Immature natural killer cell (primary cell): ENCODE results near the gene INSYN1. TPM values are rescaled to one million over a fixed set of nuclear protein-coding genes. Genes with fewer than 3 reads are reported as not detected.
"Not testable (repeated sequence)": the region's sequence is repeated elsewhere in the genome, so short reads cannot be mapped to it uniquely, and the experiment has no call there.

ENCODE experiments used
- DNase-seq, 3 donors: peaks; one replicate each; pipeline ENCODE4 v3.0.0; 2022; ENCODE audit warnings: mixed read lengths in 1 of 3
- H3K27ac Mint-ChIP-seq, 6 donors: one replicate each; pipeline ENCODE4 v1.8.0; 2020; ENCODE audit warnings: mixed read lengths in 6 of 6, mild to moderate bottlenecking in 5 of 6, inconsistent platforms in 4 of 6, moderate library complexity in 3 of 6
- H3K27me3 Mint-ChIP-seq, 3 donors: one replicate each; pipeline ENCODE4 v1.8.0; 2020 to 2021; ENCODE audit warnings: low read depth in 3 of 3, mild to moderate bottlenecking in 3 of 3, mixed read lengths in 3 of 3, moderate library complexity in 3 of 3, inconsistent platforms in 1 of 3
- H3K36me3 Mint-ChIP-seq, 3 donors: one replicate each; pipeline ENCODE4 v1.8.0; 2020; ENCODE audit warnings: mixed read lengths in 3 of 3, inconsistent platforms in 2 of 3, mild to moderate bottlenecking in 2 of 3
- H3K4me1 Mint-ChIP-seq, 2 donors: one replicate each; pipeline ENCODE4 v1.8.0; 2020; ENCODE audit warnings: inconsistent platforms in 2 of 2, mild to moderate bottlenecking in 2 of 2, mixed read lengths in 2 of 2, moderate library complexity in 1 of 2
- H3K4me3 Mint-ChIP-seq, 5 donors: one replicate each; pipeline ENCODE4 v1.8.0; 2020; ENCODE audit warnings: mild to moderate bottlenecking in 5 of 5, mixed read lengths in 5 of 5, inconsistent platforms in 3 of 5, moderate library complexity in 3 of 5
- H3K9me3 Mint-ChIP-seq, 6 donors: one replicate each; pipeline ENCODE4 v1.8.0; 2020; ENCODE audit warnings: mild to moderate bottlenecking in 6 of 6, mixed read lengths in 6 of 6, inconsistent platforms in 4 of 6, moderate library complexity in 3 of 6
- polyA plus RNA-seq, 3 donors: library from polyadenylated mRNA; unstranded; fragments of 300-500 nt; fragmentation: Illumina TruSeq; gene quantifications; one replicate each; pipeline ENCODE4 v1.2.3, GENCODE V29; 2021

Gene INSYN1
- polyA plus RNA-seq, 3 donors from 2014 or later, result not detected

- H3K27ac Mint-ChIP-seq, H3K9me3 Mint-ChIP-seq, H3K4me3 Mint-ChIP-seq, DNase-seq, H3K36me3 Mint-ChIP-seq, H3K4me1 Mint-ChIP-seq, H3K27me3 Mint-ChIP-seq: not testable (repeated sequence)
Observed at GRCh38 chr15:73785256-73786014, 32.3 kb upstream of the INSYN1 start.

GRCh38 chr15:73784291-73784690, 31.1 kb upstream of the INSYN1 start:
- DNase-seq, result no peak
- Mint-ChIP-seq H3K36me3 (no peaks in the 10 kb centered on the region), H3K4me3 (no peak overlapping the region), H3K9me3 (no peaks in the 10 kb centered on the region), H3K27ac (no peak overlapping the region), H3K27me3 (peaks cover 0 to 4% (median 0%) of the 10 kb centered on the region in 3 donors), H3K4me1 (no peaks in the 10 kb centered on the region)

GRCh38 chr15:73782344-73782959, 29.3 kb upstream of the INSYN1 start:
- no peak overlapping the region for H3K27ac Mint-ChIP-seq
- DNase-seq, result no peak
- no peaks in the 10 kb centered on the region for H3K9me3 Mint-ChIP-seq
- H3K27me3 Mint-ChIP-seq, result peaks cover 0 to 5% (median 0%) of the 10 kb centered on the region in 3 donors
- no peak overlapping the region for H3K4me3 Mint-ChIP-seq
- no peaks in the 10 kb centered on the region for H3K4me1 Mint-ChIP-seq
- H3K36me3 Mint-ChIP-seq, result no peaks in the 10 kb centered on the region

GRCh38 chr15:73781038-73781925, 28.1 kb upstream of the INSYN1 start:
- Mint-ChIP-seq H3K9me3 (no peaks in the 10 kb centered on the region), H3K4me1 (no peaks in the 10 kb centered on the region), H3K27me3 (peaks cover 0 to 9% (median 0%) of the 10 kb centered on the region in 3 donors), H3K36me3 (no peaks in the 10 kb centered on the region), H3K4me3 (no peak overlapping the region), H3K27ac (no peak overlapping the region)
- DNase-seq, result no peak

GRCh38 chr15:73779974-73780373, 26.8 kb upstream of the INSYN1 start:
- Mint-ChIP-seq H3K27me3 (peaks cover 0 to 11% (median 0%) of the 10 kb centered on the region in 3 donors), H3K4me3 (no peak overlapping the region), H3K4me1 (no peaks in the 10 kb centered on the region), H3K9me3 (no peaks in the 10 kb centered on the region), H3K36me3 (no peaks in the 10 kb centered on the region), H3K27ac (no peak overlapping the region)
- no peak for DNase-seq

GRCh38 chr15:73777741-73778140, 24.6 kb upstream of the INSYN1 start:
- no peaks in the 10 kb centered on the region for H3K9me3 Mint-ChIP-seq
- no peaks in the 10 kb centered on the region for H3K4me1 Mint-ChIP-seq
- H3K4me3 Mint-ChIP-seq, result no peak overlapping the region
- DNase-seq, result no peak
- peaks cover 0 to 14% (median 4%) of the 10 kb centered on the region in 3 donors for H3K27me3 Mint-ChIP-seq
- H3K36me3 Mint-ChIP-seq, result no peaks in the 10 kb centered on the region
- no peak overlapping the region for H3K27ac Mint-ChIP-seq

GRCh38 chr15:73773428-73773827, 20.3 kb upstream of the INSYN1 start:
- no peaks in the 10 kb centered on the region for H3K36me3 Mint-ChIP-seq
- H3K27ac Mint-ChIP-seq, result no peak overlapping the region
- H3K4me3 Mint-ChIP-seq, result no peak overlapping the region
- no peaks in the 10 kb centered on the region for H3K9me3 Mint-ChIP-seq
- peaks cover 1 to 11% (median 9%) of the 10 kb centered on the region in 3 donors for H3K27me3 Mint-ChIP-seq
- no peaks in the 10 kb centered on the region for H3K4me1 Mint-ChIP-seq
- DNase-seq, result no peak

GRCh38 chr15:73771385-73772045, 18.4 kb upstream of the INSYN1 start:
- H3K27me3 Mint-ChIP-seq, result peaks cover 1 to 11% (median 10%) of the 10 kb centered on the region in 3 donors
- H3K4me1 Mint-ChIP-seq, result no peaks in the 10 kb centered on the region
- no peak overlapping the region for H3K4me3 Mint-ChIP-seq
- H3K9me3 Mint-ChIP-seq, result no peaks in the 10 kb centered on the region
- H3K27ac Mint-ChIP-seq, result no peak overlapping the region
- H3K36me3 Mint-ChIP-seq, result no peaks in the 10 kb centered on the region
- DNase-seq, result no peak

GRCh38 chr15:73770050-73770449, 16.9 kb upstream of the INSYN1 start:
- no peaks in the 10 kb centered on the region for H3K9me3 Mint-ChIP-seq
- H3K27ac Mint-ChIP-seq, result no peak overlapping the region
- no peaks in the 10 kb centered on the region for H3K4me1 Mint-ChIP-seq
- DNase-seq, result no peak
- H3K4me3 Mint-ChIP-seq, result no peak overlapping the region
- H3K27me3 Mint-ChIP-seq, result peaks cover 1 to 11% (median 11%) of the 10 kb centered on the region in 3 donors
- H3K36me3 Mint-ChIP-seq, result no peaks in the 10 kb centered on the region

GRCh38 chr15:73767806-73768501, 14.8 kb upstream of the INSYN1 start:
- H3K4me1 Mint-ChIP-seq, result no peaks in the 10 kb centered on the region
- DNase-seq, result no peak
- no peak overlapping the region for H3K4me3 Mint-ChIP-seq
- H3K36me3 Mint-ChIP-seq, result no peaks in the 10 kb centered on the region
- peaks cover 1 to 11% (median 10%) of the 10 kb centered on the region in 3 donors for H3K27me3 Mint-ChIP-seq
- H3K27ac Mint-ChIP-seq, result no peak overlapping the region
- no peaks in the 10 kb centered on the region for H3K9me3 Mint-ChIP-seq

- no peak for DNase-seq
- no peaks in the 10 kb centered on the region for H3K4me1 Mint-ChIP-seq
- no peaks in the 10 kb centered on the region for H3K36me3 Mint-ChIP-seq
- peaks cover 1 to 11% (median 8%) of the 10 kb centered on the region in 3 donors for H3K27me3 Mint-ChIP-seq
- H3K4me3 Mint-ChIP-seq, result no peak overlapping the region
- H3K9me3 Mint-ChIP-seq, result no peaks in the 10 kb centered on the region
- peak overlapping the region in 2 of 6 donors; percentile 42 to 43 for H3K27ac Mint-ChIP-seq
Observed at GRCh38 chr15:73766598-73766997, 13.4 kb upstream of the INSYN1 start.

- Mint-ChIP-seq H3K4me3 (no peak overlapping the region), H3K9me3 (no peaks in the 10 kb centered on the region), H3K27ac (no peak overlapping the region), H3K27me3 (peaks cover 1 to 9% (median 8%) of the 10 kb centered on the region in 3 donors), H3K36me3 (no peaks in the 10 kb centered on the region), H3K4me1 (no peaks in the 10 kb centered on the region)
- no peak for DNase-seq
Observed at GRCh38 chr15:73765778-73766177, 12.6 kb upstream of the INSYN1 start.

- Mint-ChIP-seq H3K27ac (no peak overlapping the region), H3K4me3 (no peak overlapping the region), H3K36me3 (no peaks in the 10 kb centered on the region), H3K9me3 (no peaks in the 10 kb centered on the region), H3K4me1 (no peaks in the 10 kb centered on the region), H3K27me3 (peaks cover 0 to 9% (median 8%) of the 10 kb centered on the region in 3 donors)
- no peak for DNase-seq
Observed at GRCh38 chr15:73763931-73764330, 10.8 kb upstream of the INSYN1 start.
